Hepatocyte (in vitro differentiated cells): Measurements from ENCODE around the gene ZNF423. TPM values are rescaled to one million over a fixed set of nuclear protein-coding genes. Genes with fewer than 3 reads are reported as not detected.

Experiments used
- DNase-seq: peaks from one replicate; pipeline ENCODE4 v3.0.0-alpha.2; 2016; ENCODE audit warnings: low spot score
- H2AFZ ChIP-seq: fragments of 200-600 bp; sonication (generic); 2 replicates; pipeline ENCODE4 v1.6.0; 2016; ENCODE audit warnings: antibody characterized with exemption, mild to moderate bottlenecking
- H3K27ac ChIP-seq: fragments of 200-600 bp; sonication (generic); 2 replicates; pipeline ENCODE4 v1.5.1; 2016; ENCODE audit warnings: mild to moderate bottlenecking
- H3K27me3 ChIP-seq: fragments of 200-600 bp; sonication (generic); 2 replicates; pipeline ENCODE4 v1.6.1; 2016
- H3K36me3 ChIP-seq: fragments of 200-600 bp; sonication (generic); replicated peaks from 2 replicates; pipeline ENCODE4 v1.5.1; 2016; ENCODE audit warnings: low read depth; ENCODE audit not compliant: insufficient read depth
- H3K4me1 ChIP-seq: fragments of 200-600 bp; sonication (generic); 2 replicates; pipeline ENCODE4 v1.5.1; 2016; ENCODE audit warnings: mild to moderate bottlenecking, moderate library complexity; ENCODE audit not compliant: insufficient read depth
- H3K4me2 ChIP-seq: fragments of 200-600 bp; sonication (generic); 2 replicates; pipeline ENCODE4 v1.6.0; 2016
- H3K4me3 ChIP-seq: fragments of 200-600 bp; sonication (generic); 2 replicates; pipeline ENCODE4 v1.5.1; 2016; ENCODE audit warnings: mild to moderate bottlenecking
- H3K79me2 ChIP-seq: fragments of 200-600 bp; sonication (generic); 2 replicates; pipeline ENCODE4 v1.6.0; 2017; ENCODE audit warnings: mild to moderate bottlenecking
- H3K9me2 ChIP-seq: fragments of 200-600 bp; sonication (generic); replicated peaks from 2 replicates; pipeline ENCODE4 v1.6.0; 2017; ENCODE audit warnings: mild to moderate bottlenecking; ENCODE audit not compliant: insufficient read depth
- H3K9me3 ChIP-seq: fragments of 200-600 bp; sonication (generic); 2 replicates; pipeline ENCODE4 v1.5.1; 2016; ENCODE audit warnings: low read depth, mild to moderate bottlenecking
- H4K20me1 ChIP-seq: fragments of 200-600 bp; sonication (generic); 2 replicates; pipeline ENCODE4 v1.6.0; 2016; ENCODE audit warnings: mild to moderate bottlenecking; ENCODE audit not compliant: insufficient read depth, poor library complexity, severe bottlenecking
- CTCF ChIP-seq: fragments of 200-600 bp; sonication (generic); IDR thresholded peaks from 2 replicates; pipeline ENCODE4 v1.5.1; 2016; ENCODE audit warnings: antibody characterized with exemption, mild to moderate bottlenecking; ENCODE audit not compliant: poor library complexity
- EZH2 ChIP-seq: fragments of 200-600 bp; sonication (generic); IDR thresholded peaks from 2 replicates; pipeline ENCODE4 v1.6.1; 2016; ENCODE audit warnings: antibody characterized with exemption, mild to moderate bottlenecking, borderline replicate concordance
- EZH2phosphoT487 ChIP-seq: fragments of 200-600 bp; sonication (generic); IDR thresholded peaks from one replicate; pipeline ENCODE4 v1.6.1; 2018; ENCODE audit warnings: antibody characterized with exemption, mild to moderate bottlenecking, low read depth, moderate library complexity; ENCODE audit not compliant: unreplicated experiment, severe bottlenecking
- WGBS: methylation state at CpG from one replicate; pipeline ENCODE4 v1.1.6; 2016; ENCODE audit warnings: low lambda C conversion rate; ENCODE audit errors: missing lambda C conversion rate; 5-methylcytosine and 5-hydroxymethylcytosine counted together
- polyA plus RNA-seq: library from polyadenylated mRNA; unstranded; fragments of >200 nt; fragmentation: Nextera tagmentation; extraction: Ambion mirVana; gene quantifications from 2 replicates; pipeline ENCODE4 v1.2.1, GENCODE V29; 2016
- total RNA-seq: library from RNA; depleted of rRNA; stranded (reverse); fragments of >200 nt; gene quantifications from 2 replicates; pipeline ENCODE4 v1.2.3, GENCODE V29; 2014

The ZNF423 gene
- total and polyA plus RNA-seq, 2 experiments from 2014 or later = 9.6 to 11.8 TPM

- Histone ChIP-seq H3K4me2 (no peak overlapping the region), H3K9me2 (no peaks in the 10 kb centered on the region), H4K20me1 (no peaks in the 10 kb centered on the region), H3K4me1 (peaks cover 7% of the 10 kb centered on the region), H3K36me3 (no peaks in the 10 kb centered on the region), H3K27ac (no peak overlapping the region), H3K79me2 (no peaks in the 10 kb centered on the region), H3K4me3 (no peak overlapping the region), H3K27me3 (no peaks in the 10 kb centered on the region), H3K9me3 (no peaks in the 10 kb centered on the region), H2AFZ (no peak overlapping the region)
- TF ChIP-seq EZH2phosphoT487 (no peak), EZH2 (no peak), CTCF (no peak)
- 89% methylated on average over 12 of the region's 14 CpGs for WGBS
- no peak for DNase-seq
These were observed 326.4 kb downstream of the ZNF423 start for GRCh38 chr16:49529411-49530045.

DNA sequence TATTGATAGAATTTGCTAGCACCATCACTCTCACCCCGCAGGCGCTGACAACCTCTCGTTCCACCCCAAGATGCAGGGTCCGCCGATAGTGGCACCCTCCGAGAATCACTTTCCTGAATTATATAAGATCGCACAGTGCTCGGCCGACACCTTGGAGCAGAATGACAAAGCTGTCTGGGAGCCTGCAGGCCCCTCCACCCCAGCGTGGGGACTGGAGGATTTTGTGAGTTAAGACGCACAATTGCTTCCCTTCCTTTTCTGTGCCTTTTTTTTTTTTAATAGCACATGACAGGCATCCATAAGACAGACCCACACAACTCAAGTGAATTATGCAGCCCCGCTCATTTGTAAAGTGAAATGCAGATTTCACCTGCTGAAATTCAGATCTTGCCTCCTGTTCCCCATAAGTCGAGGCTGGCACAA lies 327.0 kb downstream of the ZNF423 start:
- WGBS = 80% methylated on average over 13 of the region's 13 CpGs
- Histone ChIP-seq H4K20me1 (no peaks in the 10 kb centered on the region), H3K9me3 (no peaks in the 10 kb centered on the region), H3K79me2 (no peaks in the 10 kb centered on the region), H3K36me3 (no peaks in the 10 kb centered on the region), H3K4me2 (no peak overlapping the region), H3K27me3 (no peaks in the 10 kb centered on the region), H2AFZ (no peak overlapping the region), H3K4me1 (peaks cover 7% of the 10 kb centered on the region), H3K27ac (no peak overlapping the region), H3K9me2 (no peaks in the 10 kb centered on the region), H3K4me3 (no peak overlapping the region)
- TF ChIP-seq EZH2phosphoT487 (no peak), CTCF (no peak), EZH2 (no peak)
- no peak for DNase-seq

DNA sequence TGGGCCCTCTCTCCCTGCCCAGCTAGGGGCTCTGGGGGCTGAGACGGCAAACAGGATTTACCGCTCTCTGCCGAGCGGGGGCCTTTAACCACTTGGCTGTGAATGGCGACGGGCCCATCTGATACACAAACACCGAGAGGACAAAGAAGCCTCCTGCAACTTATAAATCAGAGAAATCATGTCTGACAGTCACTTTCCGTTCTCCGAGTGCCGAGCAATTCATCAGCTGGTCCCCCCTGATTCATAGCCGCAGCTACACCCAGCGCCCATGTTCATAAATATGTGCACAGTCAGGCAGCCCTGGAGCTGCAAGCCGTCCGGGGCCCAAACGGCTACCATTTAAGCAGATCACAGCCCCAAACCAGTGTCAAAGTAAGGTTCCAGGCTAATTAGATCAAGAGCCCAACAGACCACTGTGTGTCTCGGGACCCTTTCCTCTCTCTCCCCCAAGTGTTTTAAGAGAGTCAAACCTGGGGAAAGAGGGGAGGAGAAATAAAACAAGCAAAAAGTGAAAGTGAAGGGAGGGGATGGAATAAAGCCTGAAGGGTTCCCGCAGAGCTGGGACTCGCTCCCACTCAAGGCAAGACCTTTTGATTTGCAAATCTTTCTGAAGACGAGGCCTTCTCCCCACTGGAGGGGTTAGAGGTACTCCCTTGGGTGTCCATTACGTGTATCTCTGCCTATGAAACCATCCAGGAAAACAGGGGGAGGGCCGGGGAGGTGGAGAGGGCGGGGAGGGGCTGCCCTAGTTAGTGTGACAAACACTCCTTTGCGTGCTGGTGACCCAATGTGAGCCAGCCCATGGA lies 327.6 kb downstream of the ZNF423 start:
- no peaks in the 10 kb centered on the region for H3K79me2 ChIP-seq
- no peak overlapping the region for H3K4me3 ChIP-seq
- H4K20me1 ChIP-seq = no peaks in the 10 kb centered on the region
- peak; percentile 16 for DNase-seq
- no peaks in the 10 kb centered on the region for H3K9me3 ChIP-seq
- WGBS = 64% methylated on average over 23 of the region's 23 CpGs
- H3K27me3 ChIP-seq = no peaks in the 10 kb centered on the region
- no peaks in the 10 kb centered on the region for H3K36me3 ChIP-seq
- H3K4me1 ChIP-seq = peaks cover 7% of the 10 kb centered on the region
- H2AFZ ChIP-seq = no peak overlapping the region
- peak overlapping the region; percentile 69 for H3K4me2 ChIP-seq
- H3K9me2 ChIP-seq = no peaks in the 10 kb centered on the region
- TF ChIP-seq EZH2phosphoT487 = no peak
- TF ChIP-seq EZH2 = no peak
- TF ChIP-seq CTCF = no peak
- peak overlapping the region; percentile 40 for H3K27ac ChIP-seq
